Measurements from ENCODE around the gene PARVB. TPM values are rescaled to one million over a fixed set of nuclear protein-coding genes. Genes with fewer than 3 reads are reported as not detected.

PARVB gene
- total and polyA plus RNA-seq, 4 experiments from 2014 or later: 3.4 to 17.0 (median 9.8) TPM

DNA sequence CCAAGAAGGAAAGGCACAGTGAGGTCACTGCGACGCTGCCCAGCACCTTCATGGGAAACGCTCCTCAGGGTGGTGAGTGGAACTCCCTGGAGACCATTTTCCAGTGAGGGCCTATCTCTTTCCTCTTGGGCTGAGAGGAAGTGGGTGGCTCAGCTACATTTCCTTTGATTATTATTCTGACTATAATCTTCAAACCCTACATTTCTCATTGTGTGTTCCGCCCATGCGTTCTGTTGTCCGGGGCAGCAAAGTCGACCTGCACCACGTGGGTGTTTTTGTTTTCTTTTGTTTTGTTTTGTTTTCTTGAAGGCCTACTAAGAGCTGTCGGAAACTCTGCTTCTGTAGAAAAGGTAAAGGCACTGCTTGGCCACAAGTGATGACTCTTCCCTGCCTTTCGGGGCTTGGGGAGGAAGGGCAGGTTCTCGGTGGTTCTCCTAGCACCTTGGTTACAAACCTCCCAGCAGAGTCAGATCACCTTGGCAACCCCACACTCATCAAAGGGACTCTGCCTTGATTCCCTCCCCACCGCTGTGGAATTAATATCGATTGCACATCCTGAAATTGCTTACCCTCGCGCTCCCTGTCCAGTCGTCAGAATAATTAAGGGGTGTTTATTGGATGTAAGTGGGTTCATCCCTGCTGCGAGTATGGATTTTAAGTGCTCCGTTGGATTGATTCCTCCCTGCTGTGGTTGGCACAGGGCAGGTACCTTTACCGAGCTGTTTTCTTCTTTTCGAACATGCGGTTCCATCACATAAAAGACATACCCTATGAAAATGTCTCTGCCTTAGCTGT lies 7.3 kb downstream of the PARVB start:
- peak; percentile 6 to 62 (median 24) for DNase-seq
- H3K27ac ChIP-seq (ENCODE audit: low read depth, low read length): peak overlapping the region; percentile 44
- no peaks in the 10 kb centered on the region for H3K27me3 ChIP-seq (ENCODE audit: insufficient read depth, low read length)
- H3K4me3 ChIP-seq (ENCODE audit: low read length in 2 of 2): peak overlapping the region in 1 of 2 donors; percentile 20
- ChIA-PET CTCF (ENCODE audit: partially characterized antibody) (interaction anchor here (0.7 to 2.3 kb wide), 3 partner anchors 9 to 47 kb away, joined by 3 to 16 read pairs (median 6); no protein-coding TSS in a partner anchor), POLR2A (ENCODE audit: partially characterized antibody) (interaction anchor here (0.8 kb wide), 1 partner anchor 11 kb away, joined by 3 read pairs; no protein-coding TSS in a partner anchor)
- Mint-ChIP-seq H3K27ac (peak overlapping the region; percentile 88 to 95 (median 92)), H3K4me3 (peak overlapping the region; percentile 43 to 89 (median 81)), H3K9me3 (no peaks in the 10 kb centered on the region), H3K36me3 (no peaks in the 10 kb centered on the region), H3K4me1 (peaks cover 11 to 43% (median 34%) of the 10 kb centered on the region in 4 donors), H3K27me3 (no peaks in the 10 kb centered on the region)
- H3K36me3 ChIP-seq (ENCODE audit: insufficient read depth, low read length): no peaks in the 10 kb centered on the region
- peaks cover 38% of the 10 kb centered on the region for H3K4me1 ChIP-seq (ENCODE audit: insufficient read depth, low read length)
- H3K9me3 ChIP-seq (ENCODE audit: control insufficient read depth in 1 of 2, low read length in 2 of 2): no peaks in the 10 kb centered on the region
- intact Hi-C loops (cut with micrococcal nuclease): no loop called here

DNA sequence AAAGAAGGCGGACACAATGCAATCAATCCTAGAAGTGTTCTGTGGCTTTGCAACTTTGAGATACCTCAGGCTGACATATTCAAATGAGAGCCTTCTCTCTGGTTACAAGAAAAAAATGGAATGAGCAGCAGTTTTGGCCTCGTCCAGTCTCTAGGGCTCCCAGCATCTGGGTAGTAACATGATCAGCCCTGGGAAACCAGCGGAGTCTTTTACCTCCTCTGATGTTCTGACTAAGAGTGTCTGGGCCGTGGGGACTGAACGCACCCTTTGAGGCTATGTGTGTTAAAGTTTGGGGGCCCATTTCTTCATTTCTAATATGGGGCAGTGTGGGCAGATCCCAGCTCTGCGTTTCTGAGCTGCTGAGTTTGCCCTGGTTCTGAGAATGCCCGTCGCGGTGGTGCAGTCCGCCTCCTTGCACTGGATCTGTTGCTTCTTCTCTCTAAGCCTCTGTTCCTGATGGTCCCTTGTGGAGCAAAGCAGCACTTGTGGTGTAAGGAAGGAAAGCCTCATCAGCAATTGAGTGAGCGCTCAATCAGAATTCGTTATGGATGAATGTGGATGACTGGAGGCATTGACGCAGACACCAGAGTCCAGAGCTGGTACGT lies 8.1 kb downstream of the PARVB start:
- CTCF ChIA-PET (ENCODE audit: partially characterized antibody): interaction anchor here (1.3 to 2.3 kb wide), 2 partner anchors 39 to 46 kb away, joined by 6 to 16 read pairs; no protein-coding TSS in a partner anchor
- DNase-seq: no peak
- peaks cover 6 to 34% (median 27%) of the 10 kb centered on the region in 4 donors for H3K4me1 Mint-ChIP-seq
- no peak overlapping the region for H3K4me3 ChIP-seq (ENCODE audit: low read length in 2 of 2)
- no peaks in the 10 kb centered on the region for H3K27me3 Mint-ChIP-seq
- peak overlapping the region in 3 of 7 donors; percentile 60 to 95 (median 88) for H3K27ac Mint-ChIP-seq
- peak overlapping the region in 3 of 8 donors; percentile 82 to 89 (median 87) for H3K4me3 Mint-ChIP-seq
- no peaks in the 10 kb centered on the region for H3K27me3 ChIP-seq (ENCODE audit: insufficient read depth, low read length)
- POLR2A ChIA-PET (ENCODE audit: partially characterized antibody): interaction anchor here (0.8 kb wide), 1 partner anchor 12 kb away, joined by 3 read pairs; no protein-coding TSS in a partner anchor
- no peaks in the 10 kb centered on the region for H3K36me3 Mint-ChIP-seq
- intact Hi-C loops (cut with micrococcal nuclease): no loop called here
- H3K27ac ChIP-seq (ENCODE audit: low read depth, low read length): peak overlapping the region; percentile 44
- H3K9me3 Mint-ChIP-seq: peaks cover 0 to 2% (median 0%) of the 10 kb centered on the region in 8 donors
- H3K36me3 ChIP-seq (ENCODE audit: insufficient read depth, low read length): no peaks in the 10 kb centered on the region
- H3K4me1 ChIP-seq (ENCODE audit: insufficient read depth, low read length): peaks cover 29% of the 10 kb centered on the region
- H3K9me3 ChIP-seq (ENCODE audit: control insufficient read depth in 1 of 2, low read length in 2 of 2): no peaks in the 10 kb centered on the region

DNA sequence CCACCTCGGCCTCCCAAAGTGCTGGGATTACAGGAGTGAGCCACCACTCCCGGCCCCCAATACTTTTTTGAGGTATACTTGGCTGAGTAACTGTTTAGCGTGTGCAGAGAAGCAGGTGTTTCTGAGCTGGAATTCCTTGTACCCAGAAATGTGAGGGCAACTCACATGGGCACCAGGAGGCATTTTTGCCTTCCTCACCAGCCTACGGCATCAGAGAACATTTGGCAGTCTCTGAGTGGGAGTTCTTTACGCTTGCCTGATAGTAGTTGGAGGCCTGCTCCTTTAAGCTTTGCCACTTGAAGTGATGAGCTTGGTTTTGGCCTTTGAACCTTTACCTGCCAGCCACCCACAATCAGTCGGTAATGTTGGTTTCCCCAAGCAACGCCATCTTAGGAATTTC lies 9.2 kb downstream of the PARVB start:
- Histone ChIP-seq H3K4me3 (ENCODE audit: low read length in 2 of 2) (no peak overlapping the region), H3K36me3 (ENCODE audit: insufficient read depth, low read length) (no peaks in the 10 kb centered on the region), H3K27me3 (ENCODE audit: insufficient read depth, low read length) (no peaks in the 10 kb centered on the region), H3K9me3 (ENCODE audit: control insufficient read depth in 1 of 2, low read length in 2 of 2) (no peaks in the 10 kb centered on the region), H3K4me1 (ENCODE audit: insufficient read depth, low read length) (peaks cover 26% of the 10 kb centered on the region), H3K27ac (ENCODE audit: low read depth, low read length) (no peak overlapping the region)
- ChIA-PET CTCF (ENCODE audit: partially characterized antibody) (interaction anchor here (1.3 to 2.3 kb wide), 2 partner anchors 13 to 40 kb away, joined by 3 to 16 read pairs; no protein-coding TSS in a partner anchor), POLR2A (ENCODE audit: partially characterized antibody) (no interaction called here)
- Mint-ChIP-seq H3K27ac (peak overlapping the region in 3 of 7 donors; percentile 30 to 57 (median 55)), H3K27me3 (no peaks in the 10 kb centered on the region), H3K36me3 (no peaks in the 10 kb centered on the region), H3K9me3 (peaks cover 0 to 2% (median 0%) of the 10 kb centered on the region in 8 donors), H3K4me1 (peaks cover 6 to 28% (median 25%) of the 10 kb centered on the region in 4 donors), H3K4me3 (peak overlapping the region in 1 of 8 donors; percentile 15)
- no peak for DNase-seq
- intact Hi-C loops (cut with micrococcal nuclease): no loop called here

DNA sequence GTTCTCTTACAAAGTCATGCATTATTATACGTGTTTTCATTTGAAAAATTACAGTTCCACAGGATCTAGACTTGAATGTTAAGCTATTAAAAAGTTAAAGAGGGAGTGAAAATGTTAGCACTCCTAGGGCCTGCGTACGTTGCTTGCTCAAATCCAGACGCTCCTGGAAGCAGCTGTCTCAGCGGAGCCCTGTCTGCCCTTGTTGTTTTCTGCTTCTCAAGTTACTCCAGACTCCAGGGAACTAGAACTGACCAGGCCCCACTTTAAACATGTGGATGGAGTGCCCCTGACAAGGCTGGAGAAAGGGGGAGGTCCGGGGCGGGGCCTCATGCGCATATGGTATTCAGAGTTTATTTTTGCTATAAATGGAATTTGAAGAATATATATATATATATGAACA lies 9.6 kb downstream of the PARVB start:
- Histone ChIP-seq H3K27ac (ENCODE audit: low read depth, low read length) (no peak overlapping the region), H3K9me3 (ENCODE audit: control insufficient read depth in 1 of 2, low read length in 2 of 2) (no peaks in the 10 kb centered on the region), H3K27me3 (ENCODE audit: insufficient read depth, low read length) (no peaks in the 10 kb centered on the region), H3K4me3 (ENCODE audit: low read length in 2 of 2) (no peak overlapping the region), H3K36me3 (ENCODE audit: insufficient read depth, low read length) (no peaks in the 10 kb centered on the region), H3K4me1 (ENCODE audit: insufficient read depth, low read length) (peaks cover 26% of the 10 kb centered on the region)
- Mint-ChIP-seq H3K27ac (peak overlapping the region in 1 of 7 donors; percentile 57), H3K27me3 (no peaks in the 10 kb centered on the region), H3K36me3 (no peaks in the 10 kb centered on the region), H3K4me1 (peaks cover 6 to 25% (median 23%) of the 10 kb centered on the region in 4 donors), H3K4me3 (peak overlapping the region in 1 of 8 donors; percentile 15), H3K9me3 (peaks cover 0 to 2% (median 0%) of the 10 kb centered on the region in 8 donors)
- intact Hi-C loops (cut with micrococcal nuclease): no loop called here
- POLR2A ChIA-PET (ENCODE audit: partially characterized antibody): no interaction called here
- CTCF ChIA-PET (ENCODE audit: partially characterized antibody): interaction anchor here (1.3 to 2.3 kb wide), 2 partner anchors 13 to 40 kb away, joined by 3 to 16 read pairs; no protein-coding TSS in a partner anchor
- no peak for DNase-seq

DNA sequence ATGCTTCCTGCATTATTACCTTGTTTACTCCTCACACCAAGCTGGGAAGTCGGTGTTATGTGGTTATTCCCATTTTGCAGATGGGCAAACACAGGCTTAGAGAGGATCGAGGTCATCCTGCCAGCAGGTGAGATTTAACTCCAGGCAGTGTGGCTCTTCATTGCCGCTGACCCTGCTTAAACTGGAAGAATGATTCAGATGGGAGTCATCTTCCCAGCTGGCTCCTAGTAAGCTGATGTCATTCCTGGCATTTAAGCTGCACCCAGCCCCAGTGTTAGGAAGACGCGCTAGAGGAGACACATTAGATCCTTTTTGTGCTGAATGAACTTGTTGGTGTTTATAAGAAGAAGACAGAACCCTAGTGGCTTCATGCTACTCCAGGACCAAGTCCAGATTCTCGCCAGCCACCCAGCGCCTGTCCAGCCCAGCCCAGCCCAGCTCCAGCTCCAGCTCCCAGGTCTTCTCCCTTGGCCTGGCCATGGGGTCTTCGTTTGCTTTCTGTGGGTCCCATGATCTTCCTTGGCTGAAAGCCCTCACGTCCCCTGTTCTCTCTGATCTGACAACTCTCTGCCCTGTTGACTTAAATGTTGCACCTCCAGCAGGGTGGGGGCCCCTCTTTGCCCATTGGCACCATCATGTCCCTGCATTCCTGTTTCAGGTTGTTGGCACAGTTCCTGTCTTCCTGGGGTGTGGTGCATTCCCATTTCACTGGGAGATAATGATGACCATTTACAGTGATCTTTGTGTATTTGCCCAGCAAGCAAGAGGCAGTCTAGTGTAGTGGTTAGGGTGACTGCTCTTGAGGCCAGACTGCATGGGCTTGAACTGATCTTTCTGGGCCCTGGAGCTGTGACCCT lies 13.6 kb downstream of the PARVB start:
- no peak overlapping the region for H3K27ac Mint-ChIP-seq
- Histone ChIP-seq H3K27me3 (ENCODE audit: insufficient read depth, low read length) (no peaks in the 10 kb centered on the region), H3K9me3 (ENCODE audit: control insufficient read depth in 1 of 2, low read length in 2 of 2) (no peaks in the 10 kb centered on the region), H3K36me3 (ENCODE audit: insufficient read depth, low read length) (no peaks in the 10 kb centered on the region), H3K4me3 (ENCODE audit: low read length in 2 of 2) (no peak overlapping the region), H3K4me1 (ENCODE audit: insufficient read depth, low read length) (no peaks in the 10 kb centered on the region), H3K27ac (ENCODE audit: low read depth, low read length) (no peak overlapping the region)
- POLR2A ChIA-PET (ENCODE audit: partially characterized antibody): interaction anchor here (1.0 to 1.3 kb wide), 2 partner anchors 10 to 13 kb away, joined by 3 to 7 read pairs; no protein-coding TSS in a partner anchor
- CTCF ChIA-PET (ENCODE audit: partially characterized antibody): interaction anchor here (0.6 to 0.7 kb wide), 2 partner anchors 23 to 45 kb away, joined by 3 read pairs; no protein-coding TSS in a partner anchor
- H3K27me3 Mint-ChIP-seq: no peaks in the 10 kb centered on the region
- no peaks in the 10 kb centered on the region for H3K36me3 Mint-ChIP-seq
- DNase-seq: no peak
- H3K4me1 Mint-ChIP-seq: peaks cover 0 to 12% (median 6%) of the 10 kb centered on the region in 4 donors
- intact Hi-C loops (cut with micrococcal nuclease): no loop called here
- H3K4me3 Mint-ChIP-seq: no peak overlapping the region
- H3K9me3 Mint-ChIP-seq: peaks cover 0 to 2% (median 0%) of the 10 kb centered on the region in 8 donors

DNA sequence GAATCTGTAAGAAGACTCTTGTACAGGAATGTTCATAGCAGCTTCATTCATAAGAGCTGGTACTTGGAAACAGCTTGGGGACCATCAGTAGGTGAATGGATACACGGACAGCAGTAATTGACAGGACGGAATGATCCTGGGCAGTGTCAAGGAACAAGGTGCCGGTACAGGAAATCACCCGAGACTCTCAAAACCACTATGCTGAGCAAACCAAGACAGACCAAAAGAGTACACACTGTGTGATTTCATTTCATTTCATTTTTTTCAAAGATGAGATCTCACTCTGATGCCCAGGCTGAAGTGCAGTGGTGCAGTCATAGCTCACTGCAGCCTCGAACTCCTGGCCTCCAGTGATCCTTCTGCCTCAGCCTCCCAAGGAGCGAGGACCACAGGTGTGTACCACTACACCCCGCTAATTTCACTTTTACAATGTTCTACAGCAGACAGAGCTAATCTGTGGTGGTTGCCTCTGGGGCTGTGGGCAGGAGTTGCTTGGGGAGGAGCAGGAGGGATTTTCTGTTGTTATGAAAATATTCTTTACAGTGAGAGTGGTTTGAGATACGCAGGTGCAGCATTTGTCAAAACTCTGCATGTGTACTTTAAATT lies 15.6 kb downstream of the PARVB start:
- no peak overlapping the region for H3K4me3 ChIP-seq (ENCODE audit: low read length in 2 of 2)
- DNase-seq: no peak
- H3K36me3 ChIP-seq (ENCODE audit: insufficient read depth, low read length): no peaks in the 10 kb centered on the region
- H3K27me3 ChIP-seq (ENCODE audit: insufficient read depth, low read length): no peaks in the 10 kb centered on the region
- H3K9me3 ChIP-seq (ENCODE audit: control insufficient read depth in 1 of 2, low read length in 2 of 2): no peaks in the 10 kb centered on the region
- intact Hi-C loops (cut with micrococcal nuclease): no loop called here
- ChIA-PET POLR2A (ENCODE audit: partially characterized antibody) (no interaction called here), CTCF (ENCODE audit: partially characterized antibody) (no interaction called here)
- H3K27ac Mint-ChIP-seq: no peak overlapping the region
- H3K4me3 Mint-ChIP-seq: no peak overlapping the region
- peaks cover 0 to 2% (median 0%) of the 10 kb centered on the region in 8 donors for H3K9me3 Mint-ChIP-seq
- no peaks in the 10 kb centered on the region for H3K27me3 Mint-ChIP-seq
- H3K4me1 Mint-ChIP-seq: peaks cover 0 to 15% (median 6%) of the 10 kb centered on the region in 4 donors
- H3K27ac ChIP-seq (ENCODE audit: low read depth, low read length): no peak overlapping the region
- H3K4me1 ChIP-seq (ENCODE audit: insufficient read depth, low read length): no peaks in the 10 kb centered on the region
- no peaks in the 10 kb centered on the region for H3K36me3 Mint-ChIP-seq

Measured in CD4-positive, alpha-beta memory T cell (primary cell).